PFSK-1 (cell line): ENCODE data around the gene CHL1.

ENCODE experiments used
- FOXP2 ChIP-seq: optimal IDR thresholded peaks from 2 replicates; pipeline ENCODE3; 2011; ENCODE audit warnings: borderline replicate concordance, control low read depth, inconsistent platforms; ENCODE audit not compliant: insufficient read depth; ENCODE audit errors: extremely low read length, extremely low read depth
- POLR2AphosphoS5 ChIP-seq: IDR thresholded peaks from 2 replicates; pipeline ENCODE4 v1.6.1; 2012; ENCODE audit warnings: low read depth, mild to moderate bottlenecking, control low read depth, low read length, moderate library complexity
- SIN3A ChIP-seq: IDR thresholded peaks from 2 replicates; pipeline ENCODE4 v1.6.1; 2012; ENCODE audit warnings: mild to moderate bottlenecking, low read length, moderate library complexity, borderline replicate concordance; ENCODE audit not compliant: insufficient read depth
- TAF1 ChIP-seq: IDR thresholded peaks from 2 replicates; pipeline ENCODE4 v1.6.1; 2012; ENCODE audit warnings: low read length, control low read depth, borderline replicate concordance; ENCODE audit not compliant: insufficient read depth
- TF ChIP-seq, protein P1 (sequence below), 2 experiments: IDR thresholded peaks; 2 replicates each; pipeline versions ENCODE4 v1.6.1 to v1.8.0; 2011 to 2012; ENCODE audit warnings: low read depth in 2 of 2, low read length in 2 of 2, control low read depth in 1 of 2, inconsistent platforms in 1 of 2, mild to moderate bottlenecking in 1 of 2, moderate library complexity in 1 of 2; ENCODE audit not compliant: insufficient read depth in 1 of 2

CHL1 gene

DNA sequence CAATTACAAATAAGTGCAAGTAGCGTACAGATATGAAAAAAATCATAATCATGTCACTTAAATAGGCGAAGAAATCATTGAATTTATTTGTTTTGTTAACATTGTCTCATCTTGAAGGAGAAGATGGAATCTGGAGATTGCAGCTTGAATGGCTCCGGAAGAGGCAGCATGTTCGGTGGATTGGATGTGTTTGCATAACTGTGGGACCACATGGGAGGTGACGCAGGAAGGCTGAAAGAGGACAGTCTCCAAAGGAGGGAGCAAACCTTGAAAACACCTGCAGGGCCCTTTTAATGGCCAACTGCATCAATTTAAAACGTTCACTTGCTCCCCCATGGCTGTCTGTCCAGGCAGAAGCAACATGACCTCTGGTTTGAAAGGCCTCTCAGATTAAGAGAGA is 61.3 kb downstream of the CHL1 start:
- TF ChIP-seq FOXP2, result no peak
- no peak for TF ChIP-seq TAF1
- no peak for TF ChIP-seq POLR2AphosphoS5
- no peak for TF ChIP-seq SIN3A
- TF ChIP-seq, protein P1, sequence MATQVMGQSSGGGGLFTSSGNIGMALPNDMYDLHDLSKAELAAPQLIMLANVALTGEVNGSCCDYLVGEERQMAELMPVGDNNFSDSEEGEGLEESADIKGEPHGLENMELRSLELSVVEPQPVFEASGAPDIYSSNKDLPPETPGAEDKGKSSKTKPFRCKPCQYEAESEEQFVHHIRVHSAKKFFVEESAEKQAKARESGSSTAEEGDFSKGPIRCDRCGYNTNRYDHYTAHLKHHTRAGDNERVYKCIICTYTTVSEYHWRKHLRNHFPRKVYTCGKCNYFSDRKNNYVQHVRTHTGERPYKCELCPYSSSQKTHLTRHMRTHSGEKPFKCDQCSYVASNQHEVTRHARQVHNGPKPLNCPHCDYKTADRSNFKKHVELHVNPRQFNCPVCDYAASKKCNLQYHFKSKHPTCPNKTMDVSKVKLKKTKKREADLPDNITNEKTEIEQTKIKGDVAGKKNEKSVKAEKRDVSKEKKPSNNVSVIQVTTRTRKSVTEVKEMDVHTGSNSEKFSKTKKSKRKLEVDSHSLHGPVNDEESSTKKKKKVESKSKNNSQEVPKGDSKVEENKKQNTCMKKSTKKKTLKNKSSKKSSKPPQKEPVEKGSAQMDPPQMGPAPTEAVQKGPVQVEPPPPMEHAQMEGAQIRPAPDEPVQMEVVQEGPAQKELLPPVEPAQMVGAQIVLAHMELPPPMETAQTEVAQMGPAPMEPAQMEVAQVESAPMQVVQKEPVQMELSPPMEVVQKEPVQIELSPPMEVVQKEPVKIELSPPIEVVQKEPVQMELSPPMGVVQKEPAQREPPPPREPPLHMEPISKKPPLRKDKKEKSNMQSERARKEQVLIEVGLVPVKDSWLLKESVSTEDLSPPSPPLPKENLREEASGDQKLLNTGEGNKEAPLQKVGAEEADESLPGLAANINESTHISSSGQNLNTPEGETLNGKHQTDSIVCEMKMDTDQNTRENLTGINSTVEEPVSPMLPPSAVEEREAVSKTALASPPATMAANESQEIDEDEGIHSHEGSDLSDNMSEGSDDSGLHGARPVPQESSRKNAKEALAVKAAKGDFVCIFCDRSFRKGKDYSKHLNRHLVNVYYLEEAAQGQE (IDR thresholded peaks at IDR 0.05; ENCODE audit: insufficient read depth in 1 of 2, low read depth in 2 of 2, low read length in 2 of 2), result no peak

DNA sequence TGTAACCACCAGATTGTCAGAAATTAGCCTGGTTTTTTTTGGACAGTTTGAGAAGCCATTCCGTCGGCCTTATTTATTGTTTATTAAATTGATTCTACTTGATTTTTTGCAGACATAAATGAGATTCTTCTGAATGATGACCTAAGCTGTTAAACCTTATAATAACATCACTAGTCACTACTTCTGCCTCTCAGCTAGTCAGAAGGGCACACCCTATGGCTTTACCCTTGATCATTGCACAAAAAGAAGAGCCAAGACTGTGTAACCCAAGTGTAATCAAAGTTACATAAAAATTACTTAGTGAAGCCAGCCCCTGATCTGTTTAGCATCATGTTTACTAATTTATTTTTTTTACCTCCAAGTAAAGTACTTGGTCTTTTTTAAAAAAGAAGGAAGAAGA is 64.3 kb downstream of the CHL1 start:
- TF ChIP-seq TAF1, result no peak
- TF ChIP-seq, protein P1 (IDR thresholded peaks at IDR 0.05; ENCODE audit: insufficient read depth in 1 of 2, low read depth in 2 of 2, low read length in 2 of 2), result no peak
- TF ChIP-seq FOXP2, result no peak
- TF ChIP-seq SIN3A, result no peak
- TF ChIP-seq POLR2AphosphoS5, result no peak

- TF ChIP-seq POLR2AphosphoS5, result no peak
- TF ChIP-seq FOXP2, result no peak
- TF ChIP-seq, protein P1 (IDR thresholded peaks at IDR 0.05; ENCODE audit: insufficient read depth in 1 of 2, low read depth in 2 of 2, low read length in 2 of 2), result no peak
- TF ChIP-seq SIN3A, result no peak
- no peak for TF ChIP-seq TAF1
These were observed 66.8 kb downstream of the CHL1 start for GRCh38 chr3:263393-263792.

- TF ChIP-seq, protein P1 (IDR thresholded peaks at IDR 0.05; ENCODE audit: insufficient read depth in 1 of 2, low read depth in 2 of 2, low read length in 2 of 2), result no peak
- TF ChIP-seq POLR2AphosphoS5 (no peak), SIN3A (no peak), TAF1 (no peak), FOXP2 (no peak)
These were observed 68.0 kb downstream of the CHL1 start for GRCh38 chr3:264394-265156.

GRCh38 chr3:267101-267500 is 70.5 kb downstream of the CHL1 start:
- TF ChIP-seq, protein P1 (IDR thresholded peaks at IDR 0.05; ENCODE audit: insufficient read depth in 1 of 2, low read depth in 2 of 2, low read length in 2 of 2), result no peak
- TF ChIP-seq SIN3A, result no peak
- no peak for TF ChIP-seq TAF1
- no peak for TF ChIP-seq POLR2AphosphoS5
- no peak for TF ChIP-seq FOXP2
